GM12878 (cell line): ENCODE results near the gene EPB41L1. TPM values are rescaled to one million over a fixed set of nuclear protein-coding genes. Genes with fewer than 3 reads are reported as not detected.

Experiments
- ATAC-seq: fragments of 200-7000 bp; cut with Tn5 transposase; 3 replicates; pipeline ENCODE4 v1.9.1; 2020; ENCODE audit warnings: mild to moderate bottlenecking, moderate library complexity
- BruUV-seq: library from RNA; stranded (reverse); fragments of 400-500 nt; replicated peaks from 2 replicates; lab custom pipeline; 2021; lab: Mats Ljungman, UMichigan
- CTCF ChIA-PET: fragments of 300-600 bp; sonication (Branson Sonifier 250); formaldehyde crosslinking; extraction: SDS; loops from one replicate; lab custom pipeline; 2021; ENCODE audit warnings: inconsistent platforms; lab: Yijun Ruan, JAX
- POLR2A ChIA-PET: fragments of 350-600 bp; formaldehyde crosslinking; extraction: SDS; loops from one replicate; lab custom pipeline; 2021; ENCODE audit warnings: inconsistent platforms; lab: Charles Lee
- RAD21 ChIA-PET: fragments of 300-600 bp; sonication (Branson Sonifier 250); formaldehyde crosslinking; loops from one replicate; lab custom pipeline; 2023; ENCODE audit warnings: antibody characterized with exemption; ENCODE audit not compliant: unreplicated experiment; lab: Charles Lee
- SMC1A ChIA-PET: fragments of 300-600 bp; sonication (Branson Sonifier 250); formaldehyde crosslinking; loops from one replicate; lab custom pipeline; 2023; ENCODE audit not compliant: unreplicated experiment, uncharacterized antibody; lab: Charles Lee
- DNase-seq: peaks from one replicate; pipeline ENCODE4 v3.0.0-alpha.2; 2011; ENCODE audit warnings: low read depth, low spot score
- FAIRE-seq: peaks from 3 replicates; lab custom pipeline; 2011; peaks lifted over from hg19 to GRCh38; lab: Jason Lieb, UNC
- H2AFZ ChIP-seq: 2 replicates; pipeline ENCODE4 v1.6.0; 2011; ENCODE audit warnings: low read depth, low read length, control low read depth; ENCODE audit not compliant: control insufficient read depth
- H3K27ac ChIP-seq: 2 replicates; pipeline ENCODE4 v1.5.1; 2011; ENCODE audit warnings: control low read depth; ENCODE audit not compliant: control insufficient read depth, insufficient read depth
- H3K27me3 ChIP-seq, 2 experiments: replicated peaks in 1 of 2; 2 replicates each; pipeline versions ENCODE4 v1.6.0 to v1.6.1; 2011; ENCODE audit warnings: low read length in 1 of 2; ENCODE audit not compliant: control insufficient read depth in 2 of 2, insufficient read depth in 2 of 2
- H3K36me3 ChIP-seq, 2 experiments: 2 replicates each; pipeline ENCODE4 v1.5.1; 2011; ENCODE audit warnings: low read length in 1 of 2; ENCODE audit not compliant: control insufficient read depth in 2 of 2, insufficient read depth in 2 of 2
- H3K4me1 ChIP-seq: 2 replicates; pipeline ENCODE4 v1.6.1; 2011; ENCODE audit warnings: mild to moderate bottlenecking, low read length, moderate library complexity, mixed read lengths; ENCODE audit not compliant: control insufficient read depth, insufficient read depth
- H3K4me2 ChIP-seq: 2 replicates; pipeline ENCODE4 v1.6.0; 2011; ENCODE audit warnings: control low read depth; ENCODE audit not compliant: control insufficient read depth, insufficient read depth
- H3K4me3 ChIP-seq: fragments of 200-600 bp; sonication (generic); 2 replicates; pipeline ENCODE4 v1.5.1; 2016
- H3K79me2 ChIP-seq: 2 replicates; pipeline ENCODE4 v1.6.0; 2011; ENCODE audit warnings: low read length; ENCODE audit not compliant: control insufficient read depth, insufficient read depth
- H3K9ac ChIP-seq: 2 replicates; pipeline ENCODE4 v1.8.0; 2011; ENCODE audit warnings: low read length, control low read depth, mixed read lengths; ENCODE audit not compliant: control insufficient read depth, insufficient read depth
- H3K9me3 ChIP-seq: replicated peaks from 3 replicates; pipeline ENCODE4 v1.5.1; 2011; ENCODE audit warnings: mild to moderate bottlenecking, low read length; ENCODE audit not compliant: control insufficient read depth, insufficient read depth
- H4K20me1 ChIP-seq: 2 replicates; pipeline ENCODE4 v1.6.0; 2011; ENCODE audit not compliant: control insufficient read depth, insufficient read depth
- NFYA ChIP-seq: IDR thresholded peaks from 2 replicates; pipeline ENCODE4 v1.6.1; 2011; ENCODE audit warnings: low read depth, mild to moderate bottlenecking, low read length, improper control_type of control experiment, borderline replicate concordance
- NRF1 ChIP-seq: conservative IDR thresholded peaks from 2 replicates; pipeline ENCODE4 v1.6.1; 2011; ENCODE audit warnings: mild to moderate bottlenecking, low read depth, low read length, improper control_type of control experiment
- RUNX3 ChIP-seq: IDR thresholded peaks from 2 replicates; pipeline ENCODE4 v1.6.1; 2012; ENCODE audit warnings: low read length, inconsistent platforms
- SREBF1 ChIP-seq: IDR thresholded peaks from 2 replicates; pipeline ENCODE4 v1.6.1; 2012; ENCODE audit warnings: mild to moderate bottlenecking, low read length
- STAT1 ChIP-seq: fragments of 450-650 bp; conservative IDR thresholded peaks from 2 replicates; pipeline ENCODE4 v1.6.1; 2014; ENCODE audit warnings: antibody characterized with exemption, mild to moderate bottlenecking
- WRNIP1 ChIP-seq: IDR thresholded peaks from 2 replicates; pipeline ENCODE4 v1.6.1; 2011; ENCODE audit warnings: low read depth, low read length, improper control_type of control experiment, borderline replicate concordance
- ZNF384 ChIP-seq: IDR thresholded peaks from 2 replicates; pipeline ENCODE4 v1.6.1; 2012; ENCODE audit warnings: low read depth, mild to moderate bottlenecking, low read length, improper control_type of control experiment, borderline replicate concordance
- WGBS: methylation state at CpG from one replicate; pipeline ENCODE4 v1.1.6; 2016; ENCODE audit warnings: low lambda C conversion rate; ENCODE audit not compliant: insufficient replicate concordance, insufficient coverage; ENCODE audit errors: missing lambda C conversion rate; 5-methylcytosine and 5-hydroxymethylcytosine counted together
- in situ Hi-C: fragments of 300-500 bp; cut with MboI; formaldehyde crosslinking; loops from 9 replicates; pipeline ENCODE4 v1.14.3; 2018; ENCODE audit warnings: mixed read lengths
- intact Hi-C: fragments of 100-400 bp; cut with micrococcal nuclease; formaldehyde crosslinking; loops from one replicate; pipeline ENCODE4 v1.14.2; 2022; ENCODE audit not compliant: unreplicated experiment
- polyA plus RNA-seq, 11 experiments: library from polyadenylated mRNA; depleted of rRNA in 4 of 11; unstranded in 6 of 11; stranded (reverse) in 5 of 11; fragments of >200 nt; fragmentation: Nextera tagmentation in 4 of 11; fragmentation: Illumina TruSeq in 1 of 11; extraction: Ambion mirVana in 4 of 11; extraction: Trizol in 1 of 11; gene quantifications; 1 replicate in 1 of 11; 2 replicates in 10 of 11; pipeline versions ENCODE4 v1.2.1 to v1.2.3, GENCODE V29; 2011 to 2016; ENCODE audit warnings: inconsistent platforms in 2 of 11, missing spikeins in 2 of 11, low read depth in 1 of 11
- total RNA-seq, 4 experiments: library from RNA; depleted of rRNA in 3 of 4; stranded (reverse); fragments of >200 nt in 3 of 4; fragmentation: Illumina TruSeq in 1 of 4; extraction: Trizol in 1 of 4; gene quantifications; 2 replicates each; pipeline versions ENCODE4 v1.2.1 to v1.2.3, GENCODE V29; 2013 to 2021
- TF ChIP-seq, protein P1 (sequence below): fragments of 450-650 bp; formaldehyde crosslinking; IDR thresholded peaks from 2 replicates; pipeline ENCODE4 v1.4.0; 2022; ENCODE audit warnings: mild to moderate bottlenecking, moderate library complexity
- TF ChIP-seq, protein P2 (sequence below): fragments of 150-350 bp; IDR thresholded peaks from 2 replicates; pipeline ENCODE4 v1.6.1; 2016; ENCODE audit warnings: low read depth, low read length
- TF ChIP-seq, protein P3 (sequence below): IDR thresholded peaks from 2 replicates; pipeline ENCODE4 v1.6.1; 2012; ENCODE audit warnings: improper control_type of control experiment, low read depth, low read length; ENCODE audit not compliant: insufficient replicate concordance

Gene EPB41L1
- total and polyA plus RNA-seq, 10 of the 15 experiments (the other 5 are each of a cell fraction or from before 2014, with no cell fraction given), result 0.08 to 3.2 (median 0.31) TPM

DNA sequence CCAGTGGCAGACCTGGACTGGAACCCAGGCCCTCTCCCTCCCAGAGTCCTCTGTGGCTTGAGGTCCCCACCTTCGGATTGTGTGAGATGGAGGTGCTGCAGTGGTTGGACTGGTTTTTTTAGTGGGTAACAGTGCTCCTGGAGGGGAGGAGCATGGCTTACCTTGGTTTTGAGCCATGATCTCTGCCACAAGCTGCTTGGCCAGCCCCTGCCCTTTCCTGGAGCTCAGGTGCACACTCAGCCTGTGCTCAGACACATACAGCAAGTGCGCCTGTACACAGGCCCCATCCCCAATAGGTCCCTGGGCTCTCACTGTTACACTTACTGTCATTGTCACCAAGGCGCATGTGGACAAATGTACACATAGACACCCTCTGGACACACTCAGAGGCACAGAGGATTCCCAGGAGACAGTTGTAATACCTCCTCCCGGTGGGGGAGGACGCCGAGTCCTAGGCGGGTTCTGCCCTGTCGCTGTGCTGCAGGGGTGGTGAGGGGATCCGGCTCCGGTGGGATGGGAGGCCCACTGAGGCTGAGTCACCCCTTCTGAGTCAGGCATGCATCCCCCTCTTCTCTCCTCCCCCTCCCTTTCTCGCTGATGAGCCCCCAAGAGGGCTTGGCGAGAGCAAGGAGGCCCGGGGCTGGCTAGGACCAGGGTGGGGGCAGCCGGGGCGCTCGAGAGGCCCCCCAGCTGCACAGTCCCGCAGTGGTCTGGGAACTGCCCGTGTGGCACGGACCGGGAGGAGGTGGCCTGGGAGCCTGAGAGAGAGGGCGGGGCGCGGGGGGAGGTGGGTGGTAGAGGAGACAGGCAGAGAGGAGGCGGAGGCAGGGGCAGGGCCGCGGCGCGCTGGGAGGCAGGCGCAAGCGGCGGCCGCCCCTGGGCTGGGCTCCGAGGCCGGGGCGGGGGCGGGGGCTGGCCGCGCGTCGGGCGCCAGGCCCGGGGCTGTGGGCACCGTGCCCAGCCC lies 522 bp upstream of the EPB41L1 start:
- Histone ChIP-seq H4K20me1 (no peaks in the 10 kb centered on the region), H3K4me3 (no peak overlapping the region), H3K4me1 (no peaks in the 10 kb centered on the region), H3K27ac (no peak overlapping the region), H2AFZ (no peak overlapping the region), H3K9me3 (no peaks in the 10 kb centered on the region), H3K9ac (no peak overlapping the region), H3K79me2 (no peaks in the 10 kb centered on the region), H3K27me3 (peaks cover 7 to 10% of the 10 kb centered on the region in 2 experiments; a peak in 3 of 4 replicates), H3K36me3 (no peaks in the 10 kb centered on the region), H3K4me2 (no peak overlapping the region; the same call in 1 of the 2 replicates)
- CTCF ChIA-PET, result no interaction called here
- intact Hi-C loops (no loop called here), in situ Hi-C loops (no loop called here)
- ATAC-seq (peak; percentile 76), DNase-seq (no peak), FAIRE-seq (no peak)
- 40% methylated on average over 13 of the region's 43 CpGs for WGBS
- RAD21 ChIA-PET, result interaction anchor here (0.7 kb wide), 1 partner anchor 45 kb away, joined by 4 read pairs; no protein-coding TSS in a partner anchor
- POLR2A ChIA-PET, result no interaction called here
- SMC1A ChIA-PET, result no interaction called here
- no TSS peak for BruUV-seq
- TF ChIP-seq SREBF1 (no peak), RUNX3 (no peak), ZNF384 (no peak), NRF1 (no peak), NFYA (no peak), STAT1 (no peak), WRNIP1 (no peak)
- TF ChIP-seq, protein P1, sequence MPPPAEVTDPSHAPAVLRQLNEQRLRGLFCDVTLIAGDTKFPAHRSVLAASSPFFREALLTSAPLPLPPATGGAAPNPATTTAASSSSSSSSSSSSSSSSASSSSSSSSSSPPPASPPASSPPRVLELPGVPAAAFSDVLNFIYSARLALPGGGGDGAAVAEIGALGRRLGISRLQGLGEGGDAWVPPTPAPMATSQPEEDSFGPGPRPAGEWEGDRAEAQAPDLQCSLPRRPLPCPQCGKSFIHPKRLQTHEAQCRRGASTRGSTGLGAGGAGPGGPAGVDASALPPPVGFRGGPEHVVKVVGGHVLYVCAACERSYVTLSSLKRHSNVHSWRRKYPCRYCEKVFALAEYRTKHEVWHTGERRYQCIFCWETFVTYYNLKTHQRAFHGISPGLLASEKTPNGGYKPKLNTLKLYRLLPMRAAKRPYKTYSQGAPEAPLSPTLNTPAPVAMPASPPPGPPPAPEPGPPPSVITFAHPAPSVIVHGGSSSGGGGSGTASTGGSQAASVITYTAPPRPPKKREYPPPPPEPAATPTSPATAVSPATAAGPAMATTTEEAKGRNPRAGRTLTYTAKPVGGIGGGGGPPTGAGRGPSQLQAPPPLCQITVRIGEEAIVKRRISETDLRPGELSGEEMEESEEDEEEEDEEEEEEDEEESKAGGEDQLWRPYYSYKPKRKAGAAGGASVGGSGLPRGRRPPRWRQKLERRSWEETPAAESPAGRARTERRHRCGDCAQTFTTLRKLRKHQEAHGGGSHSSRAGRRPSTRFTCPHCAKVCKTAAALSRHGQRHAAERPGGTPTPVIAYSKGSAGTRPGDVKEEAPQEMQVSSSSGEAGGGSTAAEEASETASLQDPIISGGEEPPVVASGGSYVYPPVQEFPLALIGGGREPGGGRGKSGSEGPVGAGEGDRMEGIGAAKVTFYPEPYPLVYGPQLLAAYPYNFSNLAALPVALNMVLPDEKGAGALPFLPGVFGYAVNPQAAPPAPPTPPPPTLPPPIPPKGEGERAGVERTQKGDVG (CRISPR knock-in tag), result no peak
- TF ChIP-seq, protein P2, sequence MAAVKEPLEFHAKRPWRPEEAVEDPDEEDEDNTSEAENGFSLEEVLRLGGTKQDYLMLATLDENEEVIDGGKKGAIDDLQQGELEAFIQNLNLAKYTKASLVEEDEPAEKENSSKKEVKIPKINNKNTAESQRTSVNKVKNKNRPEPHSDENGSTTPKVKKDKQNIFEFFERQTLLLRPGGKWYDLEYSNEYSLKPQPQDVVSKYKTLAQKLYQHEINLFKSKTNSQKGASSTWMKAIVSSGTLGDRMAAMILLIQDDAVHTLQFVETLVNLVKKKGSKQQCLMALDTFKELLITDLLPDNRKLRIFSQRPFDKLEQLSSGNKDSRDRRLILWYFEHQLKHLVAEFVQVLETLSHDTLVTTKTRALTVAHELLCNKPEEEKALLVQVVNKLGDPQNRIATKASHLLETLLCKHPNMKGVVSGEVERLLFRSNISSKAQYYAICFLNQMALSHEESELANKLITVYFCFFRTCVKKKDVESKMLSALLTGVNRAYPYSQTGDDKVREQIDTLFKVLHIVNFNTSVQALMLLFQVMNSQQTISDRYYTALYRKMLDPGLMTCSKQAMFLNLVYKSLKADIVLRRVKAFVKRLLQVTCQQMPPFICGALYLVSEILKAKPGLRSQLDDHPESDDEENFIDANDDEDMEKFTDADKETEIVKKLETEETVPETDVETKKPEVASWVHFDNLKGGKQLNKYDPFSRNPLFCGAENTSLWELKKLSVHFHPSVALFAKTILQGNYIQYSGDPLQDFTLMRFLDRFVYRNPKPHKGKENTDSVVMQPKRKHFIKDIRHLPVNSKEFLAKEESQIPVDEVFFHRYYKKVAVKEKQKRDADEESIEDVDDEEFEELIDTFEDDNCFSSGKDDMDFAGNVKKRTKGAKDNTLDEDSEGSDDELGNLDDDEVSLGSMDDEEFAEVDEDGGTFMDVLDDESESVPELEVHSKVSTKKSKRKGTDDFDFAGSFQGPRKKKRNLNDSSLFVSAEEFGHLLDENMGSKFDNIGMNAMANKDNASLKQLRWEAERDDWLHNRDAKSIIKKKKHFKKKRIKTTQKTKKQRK, result no peak
- TF ChIP-seq, protein P3, sequence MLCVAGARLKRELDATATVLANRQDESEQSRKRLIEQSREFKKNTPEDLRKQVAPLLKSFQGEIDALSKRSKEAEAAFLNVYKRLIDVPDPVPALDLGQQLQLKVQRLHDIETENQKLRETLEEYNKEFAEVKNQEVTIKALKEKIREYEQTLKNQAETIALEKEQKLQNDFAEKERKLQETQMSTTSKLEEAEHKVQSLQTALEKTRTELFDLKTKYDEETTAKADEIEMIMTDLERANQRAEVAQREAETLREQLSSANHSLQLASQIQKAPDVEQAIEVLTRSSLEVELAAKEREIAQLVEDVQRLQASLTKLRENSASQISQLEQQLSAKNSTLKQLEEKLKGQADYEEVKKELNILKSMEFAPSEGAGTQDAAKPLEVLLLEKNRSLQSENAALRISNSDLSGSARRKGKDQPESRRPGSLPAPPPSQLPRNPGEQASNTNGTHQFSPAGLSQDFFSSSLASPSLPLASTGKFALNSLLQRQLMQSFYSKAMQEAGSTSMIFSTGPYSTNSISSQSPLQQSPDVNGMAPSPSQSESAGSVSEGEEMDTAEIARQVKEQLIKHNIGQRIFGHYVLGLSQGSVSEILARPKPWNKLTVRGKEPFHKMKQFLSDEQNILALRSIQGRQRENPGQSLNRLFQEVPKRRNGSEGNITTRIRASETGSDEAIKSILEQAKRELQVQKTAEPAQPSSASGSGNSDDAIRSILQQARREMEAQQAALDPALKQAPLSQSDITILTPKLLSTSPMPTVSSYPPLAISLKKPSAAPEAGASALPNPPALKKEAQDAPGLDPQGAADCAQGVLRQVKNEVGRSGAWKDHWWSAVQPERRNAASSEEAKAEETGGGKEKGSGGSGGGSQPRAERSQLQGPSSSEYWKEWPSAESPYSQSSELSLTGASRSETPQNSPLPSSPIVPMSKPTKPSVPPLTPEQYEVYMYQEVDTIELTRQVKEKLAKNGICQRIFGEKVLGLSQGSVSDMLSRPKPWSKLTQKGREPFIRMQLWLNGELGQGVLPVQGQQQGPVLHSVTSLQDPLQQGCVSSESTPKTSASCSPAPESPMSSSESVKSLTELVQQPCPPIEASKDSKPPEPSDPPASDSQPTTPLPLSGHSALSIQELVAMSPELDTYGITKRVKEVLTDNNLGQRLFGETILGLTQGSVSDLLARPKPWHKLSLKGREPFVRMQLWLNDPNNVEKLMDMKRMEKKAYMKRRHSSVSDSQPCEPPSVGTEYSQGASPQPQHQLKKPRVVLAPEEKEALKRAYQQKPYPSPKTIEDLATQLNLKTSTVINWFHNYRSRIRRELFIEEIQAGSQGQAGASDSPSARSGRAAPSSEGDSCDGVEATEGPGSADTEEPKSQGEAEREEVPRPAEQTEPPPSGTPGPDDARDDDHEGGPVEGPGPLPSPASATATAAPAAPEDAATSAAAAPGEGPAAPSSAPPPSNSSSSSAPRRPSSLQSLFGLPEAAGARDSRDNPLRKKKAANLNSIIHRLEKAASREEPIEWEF, result no peak
